Body of pancreas (tissue), 4 donors: Measurements from ENCODE around the gene CIRBP. TPM values are rescaled to one million over a fixed set of nuclear protein-coding genes. Genes with fewer than 3 reads are reported as not detected.

Source experiments
- ATAC-seq: fragments of 150-250 bp; one replicate; pipeline ENCODE4 v1.9.1; 2016
- DNase-seq, 4 donors: peaks; one replicate each; pipeline ENCODE4 v3.0.0-alpha.2; 2019
- H3K27ac ChIP-seq, 4 donors: fragments of 200-600 bp; sonication (generic); 1 replicate in 3 of 4; 2 replicates in 1 of 4; pipeline versions ENCODE4 v1.5.1 to v1.6.1; 2016 to 2019; ENCODE audit warnings: mild to moderate bottlenecking in 1 of 4, mixed read lengths in 1 of 4, moderate library complexity in 1 of 4
- H3K27me3 ChIP-seq, 2 donors: fragments of 200-600 bp; sonication (generic); one replicate each; pipeline ENCODE4 v1.6.0; 2016; ENCODE audit warnings: mild to moderate bottlenecking in 1 of 2
- H3K36me3 ChIP-seq, 2 donors: fragments of 200-600 bp; sonication (generic); replicated peaks in 1 of 2; 2 replicates each; pipeline ENCODE4 v1.5.1; 2016; ENCODE audit warnings: low read depth in 2 of 2; ENCODE audit not compliant: insufficient read depth in 1 of 2
- H3K4me1 ChIP-seq: fragments of 200-600 bp; sonication (generic); one replicate; pipeline ENCODE4 v1.6.0; 2016
- H3K4me3 ChIP-seq, 2 donors: fragments of 200-600 bp; sonication (generic); 1 replicate in 1 of 2; 2 replicates in 1 of 2; pipeline ENCODE4 v1.5.1; 2016 to 2019
- H3K9me3 ChIP-seq, 3 donors: fragments of 200-600 bp; sonication (generic); 1 replicate in 2 of 3; 2 replicates in 1 of 3; pipeline ENCODE4 v1.5.1; 2016
- CTCF ChIP-seq, 7 experiments: fragments of 450-650 bp in 4 of 7; fragments of 200-600 bp in 3 of 7; sonication (generic) in 3 of 7; IDR thresholded peaks; one replicate each; pipeline ENCODE4 v1.5.1; 2016 to 2019; ENCODE audit warnings: antibody characterized with exemption in 7 of 7
- POLR2A ChIP-seq, 3 donors: fragments of 450-650 bp; IDR thresholded peaks; one replicate each; pipeline ENCODE4 v1.6.1; 2016; ENCODE audit warnings: antibody characterized with exemption in 3 of 3, mild to moderate bottlenecking in 2 of 3
- WGBS, 2 donors: methylation state at CpG; one replicate each; pipeline ENCODE4 v1.1.5; 2017; 5-methylcytosine and 5-hydroxymethylcytosine counted together
- intact Hi-C: fragments of 100-400 bp; cut with DNase I; formaldehyde crosslinking; loops from one replicate; pipeline ENCODE4 v1.15.1; 2023
- total RNA-seq, 2 donors: library from RNA; depleted of rRNA; stranded (reverse); fragments of >200 nt; gene quantifications; one replicate each; pipeline ENCODE4 v1.1.0, GENCODE V29; 2016

The CIRBP gene
- total RNA-seq: 100 to 1,000 TPM; 582 to 630 TPM

GRCh38 chr19:1269065-1269477 lies at the start of gene CIRBP:
CIRBP (plus strand) TSS chr19:1269332; CDS start chr19:1270934, 1,602 bp downstream.
- H3K27ac ChIP-seq: peak within 1 kb of the TSS; percentile 95 to 100 (median 98)
- peak; percentile 88 for ATAC-seq
- peak within 1 kb of the TSS; percentile 34 to 79 for H3K4me3 ChIP-seq
- H3K27me3 ChIP-seq: no peaks in the 10 kb centered on the region
- no peak for TF ChIP-seq CTCF (IDR thresholded peaks at IDR 0.05)
- peak; percentile 95 to 98 (median 97) for TF ChIP-seq POLR2A (IDR thresholded peaks at IDR 0.05)
- peaks cover 84% of the 10 kb centered on the region for H3K4me1 ChIP-seq
- no peaks in the 10 kb centered on the region for H3K9me3 ChIP-seq
- peak; percentile 100 for DNase-seq
- WGBS, 2 donors: 0 to 2% methylated on average over 22 to 47 of the region's 50 CpGs
- intact Hi-C loops: no loop called here
- peaks cover 7 to 12% of the 10 kb centered on the region in 2 donors for H3K36me3 ChIP-seq

- intact Hi-C loops: no loop called here
- no peak overlapping the region for H3K27ac ChIP-seq
- H3K9me3 ChIP-seq: no peaks in the 10 kb centered on the region
- H3K36me3 ChIP-seq: peaks cover 0 to 4% of the 10 kb centered on the region in 2 donors
- 90 to 100% methylated on average over 3 to 17 of the region's 19 CpGs for WGBS, 2 donors
- no peak overlapping the region for H3K4me3 ChIP-seq
- H3K4me1 ChIP-seq: peaks cover 39% of the 10 kb centered on the region
- DNase-seq: no peak
- no peaks in the 10 kb centered on the region for H3K27me3 ChIP-seq
- no peak for TF ChIP-seq CTCF (IDR thresholded peaks at IDR 0.05)
- TF ChIP-seq POLR2A (IDR thresholded peaks at IDR 0.05): no peak
- ATAC-seq: no peak
Observed at GRCh38 chr19:1219786-1220476, 49.2 kb upstream of the CIRBP start.

GRCh38 chr19:1220477-1220930 lies 48.6 kb upstream of the CIRBP start:
- H3K36me3 ChIP-seq: peaks cover 0 to 4% of the 10 kb centered on the region in 2 donors
- ATAC-seq (no peak), DNase-seq (no peak)
- H3K9me3 ChIP-seq: no peaks in the 10 kb centered on the region
- TF ChIP-seq CTCF (IDR thresholded peaks at IDR 0.05): no peak
- no peak for TF ChIP-seq POLR2A (IDR thresholded peaks at IDR 0.05)
- intact Hi-C loops: no loop called here
- H3K27me3 ChIP-seq: no peaks in the 10 kb centered on the region
- H3K27ac ChIP-seq: no peak overlapping the region
- H3K4me1 ChIP-seq: peaks cover 33% of the 10 kb centered on the region
- no peak overlapping the region for H3K4me3 ChIP-seq
- WGBS, 2 donors: 64 to 74% methylated on average over 2 to 27 of the region's 33 CpGs

- Histone ChIP-seq H3K36me3 (peaks cover 1 to 4% of the 10 kb centered on the region in 2 donors), H3K4me3 (no peak overlapping the region), H3K9me3 (no peaks in the 10 kb centered on the region), H3K4me1 (peaks cover 26% of the 10 kb centered on the region), H3K27me3 (no peaks in the 10 kb centered on the region), H3K27ac (no peak overlapping the region)
- 69 to 82% methylated on average over 20 to 31 of the region's 38 CpGs for WGBS, 2 donors
- intact Hi-C loops: no loop called here
- ATAC-seq: peak; percentile 87
- TF ChIP-seq POLR2A (IDR thresholded peaks at IDR 0.05): no peak
- TF ChIP-seq CTCF (IDR thresholded peaks at IDR 0.05): peak; percentile 55 to 89 (median 78)
- DNase-seq: peak; percentile 78 to 88 (median 82)
Observed at GRCh38 chr19:1220976-1221903, 47.9 kb upstream of the CIRBP start.
